Measurements from ENCODE around the gene STAC3. TPM values are rescaled to one million over a fixed set of nuclear protein-coding genes. Genes with fewer than 3 reads are reported as not detected.

The STAC3 gene
- total RNA-seq, 2 experiments from 2014 or later, result 2.0 to 3.0 TPM

DNA sequence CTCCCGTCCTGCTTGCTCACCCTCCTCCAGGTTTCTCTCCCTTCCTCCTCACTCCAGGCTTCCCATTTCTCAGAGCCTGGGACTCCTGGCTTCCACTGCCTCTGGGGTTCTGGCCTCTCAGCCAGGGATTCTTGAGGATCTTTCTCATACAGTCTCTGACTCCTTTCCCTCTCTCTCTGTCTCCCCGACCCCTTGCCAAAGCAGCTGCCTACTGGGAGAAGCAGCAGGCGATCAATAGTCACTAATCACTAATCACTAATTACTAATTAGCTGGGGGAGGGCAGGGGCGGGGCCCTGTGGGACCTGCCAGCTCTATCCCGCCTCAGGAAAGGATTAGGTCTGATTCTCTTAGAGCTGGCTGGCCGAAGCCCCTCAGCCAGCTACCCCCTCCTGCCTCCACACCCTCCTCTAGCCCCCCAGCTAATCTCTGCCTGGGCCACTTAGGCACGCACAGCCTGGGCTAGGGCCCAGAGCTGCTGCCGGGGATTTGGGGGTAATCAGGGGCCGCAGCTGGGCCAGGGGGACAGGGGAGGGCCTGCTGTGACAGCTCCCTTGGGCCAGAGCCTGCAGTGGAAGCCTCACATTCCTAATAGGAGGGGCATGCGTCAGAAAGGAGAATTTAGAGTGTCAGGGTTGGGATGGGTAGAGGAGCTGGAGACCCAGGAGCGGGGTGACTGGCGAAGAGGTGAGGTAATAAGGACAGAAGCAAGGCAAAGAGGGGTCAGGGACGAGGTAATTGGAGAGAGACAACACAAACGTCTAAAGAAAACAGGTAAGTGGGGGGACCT is 31.6 kb downstream of the STAC3 start:
- Histone ChIP-seq H3K27me3 (ENCODE audit: control insufficient read depth in 1 of 2, insufficient read depth in 2 of 2, low read length in 2 of 2) (peaks cover 88 to 93% of the 10 kb centered on the region in 2 experiments), H3K4me1 (ENCODE audit: insufficient read depth, low read length) (peaks cover 60% of the 10 kb centered on the region), H3K27ac (ENCODE audit: low read depth in 1 of 2, low read length in 2 of 2) (no peak overlapping the region), H3K36me3 (ENCODE audit: insufficient read depth, low read length) (no peaks in the 10 kb centered on the region), H3K9me3 (ENCODE audit: control insufficient read depth in 1 of 2, insufficient read depth in 1 of 2, low read length in 2 of 2) (peaks cover 0 to 40% of the 10 kb centered on the region in 2 experiments), H3K4me3 (ENCODE audit: low read length) (no peak overlapping the region)
- DNase-seq (no peak), ATAC-seq (ENCODE audit: poor library complexity) (no peak)
- TF ChIP-seq, protein P1, sequence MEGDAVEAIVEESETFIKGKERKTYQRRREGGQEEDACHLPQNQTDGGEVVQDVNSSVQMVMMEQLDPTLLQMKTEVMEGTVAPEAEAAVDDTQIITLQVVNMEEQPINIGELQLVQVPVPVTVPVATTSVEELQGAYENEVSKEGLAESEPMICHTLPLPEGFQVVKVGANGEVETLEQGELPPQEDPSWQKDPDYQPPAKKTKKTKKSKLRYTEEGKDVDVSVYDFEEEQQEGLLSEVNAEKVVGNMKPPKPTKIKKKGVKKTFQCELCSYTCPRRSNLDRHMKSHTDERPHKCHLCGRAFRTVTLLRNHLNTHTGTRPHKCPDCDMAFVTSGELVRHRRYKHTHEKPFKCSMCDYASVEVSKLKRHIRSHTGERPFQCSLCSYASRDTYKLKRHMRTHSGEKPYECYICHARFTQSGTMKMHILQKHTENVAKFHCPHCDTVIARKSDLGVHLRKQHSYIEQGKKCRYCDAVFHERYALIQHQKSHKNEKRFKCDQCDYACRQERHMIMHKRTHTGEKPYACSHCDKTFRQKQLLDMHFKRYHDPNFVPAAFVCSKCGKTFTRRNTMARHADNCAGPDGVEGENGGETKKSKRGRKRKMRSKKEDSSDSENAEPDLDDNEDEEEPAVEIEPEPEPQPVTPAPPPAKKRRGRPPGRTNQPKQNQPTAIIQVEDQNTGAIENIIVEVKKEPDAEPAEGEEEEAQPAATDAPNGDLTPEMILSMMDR (IDR thresholded peaks at IDR 0.05), result no peak
- intact Hi-C loops (cut with DNase I, micrococcal nuclease), result no loop called here
- Mint-ChIP-seq H3K4me3 (peak overlapping the region; percentile 23), H3K36me3 (ENCODE audit: low read depth) (no peaks in the 10 kb centered on the region), H3K27me3 (peaks cover 90% of the 10 kb centered on the region), H3K4me1 (ENCODE audit: low read depth) (peaks cover 69% of the 10 kb centered on the region), H3K9me3 (no peaks in the 10 kb centered on the region), H3K27ac (no peak overlapping the region)
- CTCF ChIA-PET, result interaction anchor here (7.9 kb wide), 1 partner anchor 23 kb away, joined by 225 read pairs; a partner anchor contains a TSS
- POLR2A ChIA-PET, result interaction anchor here (0.8 to 1.9 kb wide), 3 partner anchors 10 to 23 kb away, joined by 3 to 6 read pairs (median 5); partner anchors contain the start of gene SHMT2

- intact Hi-C loops (cut with DNase I, micrococcal nuclease), result no loop called here
- TF ChIP-seq, protein P1 (IDR thresholded peaks at IDR 0.05), result no peak
- Mint-ChIP-seq H3K27me3 (peaks cover 90% of the 10 kb centered on the region), H3K4me3 (peak overlapping the region; percentile 43), H3K9me3 (no peaks in the 10 kb centered on the region), H3K36me3 (ENCODE audit: low read depth) (no peaks in the 10 kb centered on the region), H3K4me1 (ENCODE audit: low read depth) (peaks cover 78% of the 10 kb centered on the region), H3K27ac (no peak overlapping the region)
- ChIA-PET CTCF (interaction anchor here (7.9 kb wide), 1 partner anchor 24 kb away, joined by 225 read pairs; a partner anchor contains a TSS), POLR2A (interaction anchor here (0.8 to 1.9 kb wide), 2 partner anchors 11 to 20 kb away, joined by 5 to 6 read pairs; partner anchors contain the start of gene SHMT2)
- peaks cover 68% of the 10 kb centered on the region for H3K4me1 ChIP-seq (ENCODE audit: insufficient read depth, low read length)
- H3K9me3 ChIP-seq (ENCODE audit: control insufficient read depth in 1 of 2, insufficient read depth in 1 of 2, low read length in 2 of 2), result peaks cover 0 to 30% of the 10 kb centered on the region in 2 experiments
- DNase-seq (no peak), ATAC-seq (ENCODE audit: poor library complexity) (no peak)
- H3K27me3 ChIP-seq (ENCODE audit: control insufficient read depth in 1 of 2, insufficient read depth in 2 of 2, low read length in 2 of 2), result peaks cover 84 to 93% of the 10 kb centered on the region in 2 experiments
- H3K4me3 ChIP-seq (ENCODE audit: low read length), result no peak overlapping the region
- no peaks in the 10 kb centered on the region for H3K36me3 ChIP-seq (ENCODE audit: insufficient read depth, low read length)
- no peak overlapping the region for H3K27ac ChIP-seq (ENCODE audit: low read depth in 1 of 2, low read length in 2 of 2)
Measured at GRCh38 chr12:57218030-57218853, 32.7 kb downstream of the STAC3 start.

Data from CD4-positive, alpha-beta T cell (primary cell).